Tibial nerve (tissue), 4 donors: ENCODE data around the gene RAB5IF. TPM values are rescaled to one million over a fixed set of nuclear protein-coding genes. Genes with fewer than 3 reads are reported as not detected.

Source experiments
- DNase-seq, 2 donors: peaks; one replicate each; pipeline ENCODE4 v3.0.0-alpha.2; 2019; ENCODE audit warnings: low spot score in 2 of 2
- H3K27ac ChIP-seq, 4 donors: fragments of 200-600 bp; sonication (generic) in 3 of 4; one replicate each; pipeline ENCODE4 v1.5.1; 2017 to 2019; ENCODE audit warnings: mild to moderate bottlenecking in 1 of 4
- H3K27me3 ChIP-seq, 2 donors: fragments of 200-600 bp; sonication (generic) in 1 of 2; one replicate each; pipeline versions ENCODE4 v1.5.1 to v1.6.0; 2017 to 2019
- H3K36me3 ChIP-seq, 3 donors: fragments of 200-600 bp; sonication (generic); one replicate each; pipeline ENCODE4 v1.5.1; 2018 to 2019
- H3K4me1 ChIP-seq, 4 donors: fragments of 200-600 bp; sonication (generic) in 3 of 4; one replicate each; pipeline ENCODE4 v1.5.1; 2017 to 2019
- H3K4me3 ChIP-seq, 4 donors: fragments of 200-600 bp; sonication (generic) in 3 of 4; one replicate each; pipeline ENCODE4 v1.5.1; 2017 to 2019; ENCODE audit warnings: mild to moderate bottlenecking in 1 of 4, moderate library complexity in 1 of 4
- H3K9me3 ChIP-seq, 4 donors: fragments of 200-600 bp; sonication (generic) in 3 of 4; one replicate each; pipeline ENCODE4 v1.5.1; 2017 to 2019
- CTCF ChIP-seq, 5 experiments: fragments of 200-600 bp in 3 of 5; fragments of 450-650 bp in 2 of 5; sonication (generic) in 3 of 5; IDR thresholded peaks; one replicate each; pipeline ENCODE4 v1.5.1; 2016 to 2019; ENCODE audit warnings: antibody characterized with exemption in 5 of 5, mild to moderate bottlenecking in 3 of 5, moderate library complexity in 2 of 5
- EP300 ChIP-seq, 2 donors: sonication (generic); formaldehyde crosslinking; IDR thresholded peaks; one replicate each; pipeline ENCODE4 v1.6.1; 2017; ENCODE audit warnings: antibody characterized with exemption in 2 of 2, mild to moderate bottlenecking in 1 of 2
- POLR2A ChIP-seq, 2 donors: fragments of 450-650 bp; IDR thresholded peaks; one replicate each; pipeline ENCODE4 v1.6.1; 2017; ENCODE audit warnings: antibody characterized with exemption in 2 of 2, mild to moderate bottlenecking in 2 of 2, moderate library complexity in 2 of 2
- WGBS, 2 donors: methylation state at CpG; one replicate each; pipeline ENCODE4 v1.1.5; 2018; 5-methylcytosine and 5-hydroxymethylcytosine counted together
- total RNA-seq, 4 donors: library from RNA; depleted of rRNA; stranded (reverse); fragments of >200 nt; gene quantifications; one replicate each; pipeline ENCODE4 v1.1.0, GENCODE V29; 2016

RAB5IF gene
- total RNA-seq, 4 donors from 2014 or later, result 44.6 to 62.7 (median 53.3) TPM

- peaks cover 0 to 16% (median 7%) of the 10 kb centered on the region in 4 donors for H3K4me1 ChIP-seq
- DNase-seq, result no peak
- H3K27me3 ChIP-seq, result no peaks in the 10 kb centered on the region
- no peak overlapping the region for H3K4me3 ChIP-seq
- H3K9me3 ChIP-seq, result peaks cover 0 to 12% (median 0%) of the 10 kb centered on the region in 4 donors
- H3K27ac ChIP-seq, result no peak overlapping the region
- 76 to 80% methylated on average over 7 of the region's 7 CpGs for WGBS, 2 donors
- no peaks in the 10 kb centered on the region for H3K36me3 ChIP-seq
- no peak for TF ChIP-seq CTCF (IDR thresholded peaks at IDR 0.05)
- TF ChIP-seq EP300 (IDR thresholded peaks at IDR 0.05), result no peak
- no peak for TF ChIP-seq POLR2A (IDR thresholded peaks at IDR 0.05)
Measured at GRCh38 chr20:36569847-36570429, 35.6 kb upstream of the RAB5IF start.

GRCh38 chr20:36571564-36572504, 33.7 kb upstream of the RAB5IF start:
- no peak for DNase-seq
- 58 to 67% methylated on average over 17 of the region's 17 CpGs for WGBS, 2 donors
- TF ChIP-seq CTCF (IDR thresholded peaks at IDR 0.05) (no peak), POLR2A (IDR thresholded peaks at IDR 0.05) (no peak), EP300 (IDR thresholded peaks at IDR 0.05) (no peak)
- H3K4me1 ChIP-seq, result peaks cover 0 to 35% (median 19%) of the 10 kb centered on the region in 4 donors
- peak overlapping the region; percentile 97 to 99 (median 98) for H3K27ac ChIP-seq
- no peaks in the 10 kb centered on the region for H3K9me3 ChIP-seq
- no peaks in the 10 kb centered on the region for H3K36me3 ChIP-seq
- H3K4me3 ChIP-seq, result no peak overlapping the region
- H3K27me3 ChIP-seq, result no peaks in the 10 kb centered on the region

GRCh38 chr20:36572701-36573102, 32.9 kb upstream of the RAB5IF start:
- no peak for TF ChIP-seq CTCF (IDR thresholded peaks at IDR 0.05)
- TF ChIP-seq EP300 (IDR thresholded peaks at IDR 0.05), result no peak
- TF ChIP-seq POLR2A (IDR thresholded peaks at IDR 0.05), result no peak
- Histone ChIP-seq H3K4me1 (peaks cover 0 to 41% (median 19%) of the 10 kb centered on the region in 4 donors), H3K36me3 (no peaks in the 10 kb centered on the region), H3K27me3 (no peaks in the 10 kb centered on the region), H3K9me3 (no peaks in the 10 kb centered on the region), H3K27ac (peak overlapping the region; percentile 97 to 99 (median 98)), H3K4me3 (peak overlapping the region; percentile 82 to 98 (median 92))
- DNase-seq, result no peak
- 9 to 20% methylated on average over 20 of the region's 20 CpGs for WGBS, 2 donors

GRCh38 chr20:36573103-36573797, 32.3 kb upstream of the RAB5IF start, which contains the start of gene TGIF2:
TGIF2 (plus strand) TSS chr20:36573597; CDS start chr20:36578775, 5,178 bp downstream.
- peaks cover 0 to 44% (median 19%) of the 10 kb centered on the region in 4 donors for H3K4me1 ChIP-seq
- TF ChIP-seq POLR2A (IDR thresholded peaks at IDR 0.05), result peak; percentile 29 to 72
- peak in 1 of 2 donors; percentile 77 for TF ChIP-seq EP300 (IDR thresholded peaks at IDR 0.05)
- TF ChIP-seq CTCF (IDR thresholded peaks at IDR 0.05), result peak in 2 of 5 experiments; percentile 4 to 22

More at GRCh38 chr20:36573103-36573797, 32.3 kb upstream of the RAB5IF start, which contains the start of gene TGIF2:
- peak within 1 kb of the TSS; percentile 82 to 98 (median 92) for H3K4me3 ChIP-seq
- no peaks in the 10 kb centered on the region for H3K27me3 ChIP-seq
- no peaks in the 10 kb centered on the region for H3K9me3 ChIP-seq
- peak within 1 kb of the TSS; percentile 97 to 99 (median 98) for H3K27ac ChIP-seq
- WGBS, 2 donors, result 5% methylated on average over 24 to 27 of the region's 80 CpGs
- peak; percentile 61 to 72 for DNase-seq
- H3K36me3 ChIP-seq, result no peaks in the 10 kb centered on the region
